Muscle of leg (tissue), 11 donors: ENCODE measurements around the gene PARN. TPM values are rescaled to one million over a fixed set of nuclear protein-coding genes. Genes with fewer than 3 reads are reported as not detected.
"Not testable (repeated sequence)": the region's sequence is repeated elsewhere in the genome, so short reads cannot be mapped to it uniquely, and the experiment has no call there.

Experiments
- DNase-seq: peaks from one replicate; pipeline ENCODE4 v3.0.0; 2013
- H3K27ac ChIP-seq: one replicate; pipeline ENCODE4 v1.5.1; 2013; ENCODE audit warnings: mild to moderate bottlenecking, low read length, control low read depth
- H3K27me3 ChIP-seq: one replicate; pipeline ENCODE4 v1.6.1; 2013; ENCODE audit warnings: low read length; ENCODE audit not compliant: control insufficient read depth, insufficient read depth
- H3K36me3 ChIP-seq: one replicate; pipeline ENCODE4 v1.6.1; 2013; ENCODE audit warnings: low read length; ENCODE audit not compliant: control insufficient read depth, insufficient read depth
- H3K4me1 ChIP-seq: one replicate; pipeline ENCODE4 v1.6.1; 2013; ENCODE audit warnings: low read length; ENCODE audit not compliant: control insufficient read depth, insufficient read depth
- H3K4me3 ChIP-seq: one replicate; pipeline ENCODE4 v1.5.1; 2013; ENCODE audit warnings: low read length, control low read depth
- H3K9me3 ChIP-seq: replicated peaks from 2 replicates; pipeline ENCODE4 v1.6.1; 2013; ENCODE audit warnings: low read depth, low read length; ENCODE audit not compliant: control insufficient read depth
- WGBS: methylation state at CpG from one replicate; pipeline ENCODE4 v1.1.5; 2013; ENCODE audit warnings: missing lambda C conversion rate; ENCODE audit not compliant: insufficient coverage; 5-methylcytosine and 5-hydroxymethylcytosine counted together
- polyA plus RNA-seq, 8 donors: library from polyadenylated mRNA; unstranded; fragments of 120-200 nt; gene quantifications; one replicate each; pipeline versions ENCODE4 v1.2.1 to v1.2.3, GENCODE V29; 2013; ENCODE audit warnings: inconsistent platforms in 1 of 8, low replicate concordance in 1 of 8; ENCODE audit not compliant: insufficient read length in 8 of 8, insufficient read depth in 1 of 8
- total RNA-seq: library from RNA; stranded (reverse); fragments of 120-200 nt; gene quantifications from one replicate; pipeline ENCODE4 v1.2.4, GENCODE V29; 2013

Gene PARN
- total and polyA plus RNA-seq, 9 donors: 13.6 to 18.0 (median 16.1) TPM

- no peaks in the 10 kb centered on the region for H3K36me3 ChIP-seq
- no peak overlapping the region for H3K4me3 ChIP-seq
- DNase-seq: no peak
- peaks cover 26% of the 10 kb centered on the region for H3K4me1 ChIP-seq
- H3K27me3 ChIP-seq: no peaks in the 10 kb centered on the region
- H3K27ac ChIP-seq: peak overlapping the region; percentile 59
- H3K9me3 ChIP-seq: no peaks in the 10 kb centered on the region
- WGBS: 88% methylated on average over 6 of the region's 11 CpGs
These were observed 231.9 kb downstream of the PARN start for GRCh38 chr16:14398014-14398717.

GRCh38 chr16:14395710-14396304, 234.3 kb downstream of the PARN start:
- H3K4me3 ChIP-seq, DNase-seq, H3K9me3 ChIP-seq, H3K36me3 ChIP-seq, H3K27ac ChIP-seq, H3K27me3 ChIP-seq: not testable (repeated sequence)
- H3K4me1 ChIP-seq: peaks cover 17% of the 10 kb centered on the region
- 40% methylated on average over 2 of the region's 10 CpGs for WGBS

- no peak for DNase-seq
- no CpG with 5 or more reads among the region's 3 CpGs for WGBS
- no peaks in the 10 kb centered on the region for H3K27me3 ChIP-seq
- no peaks in the 10 kb centered on the region for H3K9me3 ChIP-seq
- H3K4me3 ChIP-seq: no peak overlapping the region
- H3K36me3 ChIP-seq: no peaks in the 10 kb centered on the region
- no peak overlapping the region for H3K27ac ChIP-seq
- H3K4me1 ChIP-seq: peaks cover 8% of the 10 kb centered on the region
These were observed 235.2 kb downstream of the PARN start for GRCh38 chr16:14394834-14395233.

GRCh38 chr16:14392960-14393359, 237.1 kb downstream of the PARN start:
- Histone ChIP-seq H3K27me3 (no peaks in the 10 kb centered on the region), H3K4me3 (no peak overlapping the region), H3K9me3 (no peaks in the 10 kb centered on the region), H3K4me1 (no peaks in the 10 kb centered on the region), H3K27ac (no peak overlapping the region), H3K36me3 (no peaks in the 10 kb centered on the region)
- WGBS: 80% methylated on average over 6 of the region's 6 CpGs
- no peak for DNase-seq

GRCh38 chr16:14389359-14389758, 240.7 kb downstream of the PARN start:
- no peak for DNase-seq
- Histone ChIP-seq H3K36me3 (no peaks in the 10 kb centered on the region), H3K27ac (no peak overlapping the region), H3K9me3 (peaks cover 2% of the 10 kb centered on the region), H3K27me3 (no peaks in the 10 kb centered on the region), H3K4me1 (no peaks in the 10 kb centered on the region), H3K4me3 (no peak overlapping the region)
- WGBS: no CpG with 5 or more reads among the region's 1 CpG

- 70% methylated on average over 6 of the region's 7 CpGs for WGBS
These were observed 241.8 kb downstream of the PARN start for GRCh38 chr16:14388243-14388642.

GRCh38 chr16:14386115-14386514, 243.9 kb downstream of the PARN start:
- peaks cover 2% of the 10 kb centered on the region for H3K9me3 ChIP-seq
- WGBS: 100% methylated on average over 1 of the region's 3 CpGs

More at GRCh38 chr16:14388243-14388642, 241.8 kb downstream of the PARN start:
- H3K9me3 ChIP-seq: peaks cover 2% of the 10 kb centered on the region
- no peak overlapping the region for H3K27ac ChIP-seq
- DNase-seq: no peak
- H3K4me3 ChIP-seq: no peak overlapping the region
- H3K27me3 ChIP-seq: no peaks in the 10 kb centered on the region
- H3K4me1 ChIP-seq: no peaks in the 10 kb centered on the region
- H3K36me3 ChIP-seq: no peaks in the 10 kb centered on the region

More at GRCh38 chr16:14386115-14386514, 243.9 kb downstream of the PARN start:
- no peaks in the 10 kb centered on the region for H3K36me3 ChIP-seq
- no peaks in the 10 kb centered on the region for H3K27me3 ChIP-seq
- DNase-seq: no peak
- H3K4me3 ChIP-seq: no peak overlapping the region
- H3K27ac ChIP-seq: no peak overlapping the region
- no peaks in the 10 kb centered on the region for H3K4me1 ChIP-seq

Other genes starting within 250 kb of the PARN start
- 43.5 TPM for gene BFAR, start 2.7 kb upstream of the PARN start, total RNA-seq
- gene BFAR, start 2.7 kb upstream of the PARN start, polyA plus RNA-seq: 10 to 100 TPM; 42.3 to 60.0 (median 51.4) TPM
- 0.18 TPM for gene PLA2G10, start 64.0 kb upstream of the PARN start, total RNA-seq
- gene PLA2G10, start 64.0 kb upstream of the PARN start, polyA plus RNA-seq: under 1 TPM in 7 of 8 donors, not detected in 1; 0.28 to 0.73 (median 0.46) TPM
- gene NPIPA3, start 73.2 kb upstream of the PARN start, total RNA-seq: 0.66 TPM
- 10 to 100 TPM in 1 of 8 donors, 1 to 10 TPM in 5, under 1 TPM in 1, not detected in 1; 0.97 to 22.9 (median 5.7) TPM for gene NPIPA3, start 73.2 kb upstream of the PARN start, polyA plus RNA-seq
- gene NPIPA2, start 112.3 kb upstream of the PARN start, total RNA-seq: 0.31 TPM
- gene NPIPA2, start 112.3 kb upstream of the PARN start, polyA plus RNA-seq: 10 to 100 TPM in 2 of 8 donors, 1 to 10 TPM in 4, not detected in 2; 3.5 to 16.3 (median 6.4) TPM
- gene NOMO1, start 203.5 kb upstream of the PARN start, total RNA-seq: 40.3 TPM
- gene NOMO1, start 203.5 kb upstream of the PARN start, polyA plus RNA-seq: 10 to 100 TPM; 47.5 to 73.5 (median 60.7) TPM